Measurements from ENCODE around the gene RASA2.

The RASA2 gene

GRCh38 chr3:141537856-141538255 lies 51.0 kb downstream of the RASA2 start:
- DNase-seq (ENCODE audit: low spot score), result no peak

- no peak for DNase-seq (ENCODE audit: low spot score)
Measured at GRCh38 chr3:141538568-141539240, 51.9 kb downstream of the RASA2 start.

- no peak for DNase-seq (ENCODE audit: low spot score)
Measured at GRCh38 chr3:141539431-141540187, 52.8 kb downstream of the RASA2 start.

GRCh38 chr3:141540531-141540930 lies 53.7 kb downstream of the RASA2 start:
- DNase-seq (ENCODE audit: low spot score), result no peak

GRCh38 chr3:141542202-141542969 lies 55.6 kb downstream of the RASA2 start:
- no peak for DNase-seq (ENCODE audit: low spot score)

GRCh38 chr3:141542989-141543388 lies 56.2 kb downstream of the RASA2 start:
- no peak for DNase-seq (ENCODE audit: low spot score)

GRCh38 chr3:141544697-141545096 lies 57.9 kb downstream of the RASA2 start:
- no peak for DNase-seq (ENCODE audit: low spot score)

GRCh38 chr3:141546081-141546480 lies 59.3 kb downstream of the RASA2 start:
- no peak for DNase-seq (ENCODE audit: low spot score)

- no peak for DNase-seq (ENCODE audit: low spot score)
Measured at GRCh38 chr3:141546586-141546985, 59.8 kb downstream of the RASA2 start.

GRCh38 chr3:141547791-141548190 lies 61.0 kb downstream of the RASA2 start:
- DNase-seq (ENCODE audit: low spot score), result no peak

GRCh38 chr3:141550926-141551665 lies 64.3 kb downstream of the RASA2 start:
- DNase-seq (ENCODE audit: low spot score), result no peak

- DNase-seq (ENCODE audit: low spot score), result no peak
Measured at GRCh38 chr3:141552440-141552991, 65.7 kb downstream of the RASA2 start.

- no peak for DNase-seq (ENCODE audit: low spot score)
Measured at GRCh38 chr3:141553055-141553454, 66.2 kb downstream of the RASA2 start.

GRCh38 chr3:141556034-141556433 lies 69.2 kb downstream of the RASA2 start:
- no peak for DNase-seq (ENCODE audit: low spot score)

- no peak for DNase-seq (ENCODE audit: low spot score)
Measured at GRCh38 chr3:141557961-141558706, 71.3 kb downstream of the RASA2 start.

- peak; percentile 73 for DNase-seq (ENCODE audit: low spot score)
Measured at GRCh38 chr3:141561426-141562034, 74.7 kb downstream of the RASA2 start.

- no peak for DNase-seq (ENCODE audit: low spot score)
Measured at GRCh38 chr3:141564241-141564640, 77.4 kb downstream of the RASA2 start.

GRCh38 chr3:141570068-141570467 lies 83.2 kb downstream of the RASA2 start:
- DNase-seq (ENCODE audit: low spot score), result no peak

GRCh38 chr3:141575879-141576743 lies 89.3 kb downstream of the RASA2 start:
- DNase-seq (ENCODE audit: low spot score), result peak; percentile 20

GRCh38 chr3:141576744-141577052 lies 89.9 kb downstream of the RASA2 start:
- DNase-seq (ENCODE audit: low spot score), result no peak

Measured in hematopoietic multipotent progenitor cell treated with erythropoietin and hydrocortisone succinate and interleukin-3 and kit ligand, for 17 days (in vitro differentiated cells).